ENCODE data around the gene FAM13B.
"Not testable (repeated sequence)": the region's sequence is repeated elsewhere in the genome, so short reads cannot be mapped to it uniquely, and the experiment has no call there.

Gene FAM13B

GRCh38 chr5:137994556-137994955 is 38.3 kb downstream of the FAM13B start:
- Histone ChIP-seq H3K4me3 (ENCODE audit: insufficient read depth, low read depth, low read length, poor library complexity, severe bottlenecking) (no peak overlapping the region), H3K4me1 (ENCODE audit: control insufficient read depth, insufficient read depth, low read length, poor library complexity, severe bottlenecking) (no peaks in the 10 kb centered on the region), H3K27me3 (replicated peaks; ENCODE audit: control insufficient read depth, insufficient read depth, low read length, poor library complexity, severe bottlenecking) (no peaks in the 10 kb centered on the region), H3K27ac (ENCODE audit: insufficient read depth, low read length, poor library complexity, severe bottlenecking) (no peak overlapping the region), H3K36me3 (ENCODE audit: control insufficient read depth, insufficient read depth, low read length) (peaks cover 4% of the 10 kb centered on the region), H3K9me3 (ENCODE audit: control insufficient read depth, low read length) (no peaks in the 10 kb centered on the region)
- DNase-seq = no peak

GRCh38 chr5:137989419-137989818 is 43.5 kb downstream of the FAM13B start:
- H3K4me1 ChIP-seq (ENCODE audit: control insufficient read depth, insufficient read depth, low read length, poor library complexity, severe bottlenecking) = no peaks in the 10 kb centered on the region
- H3K4me3 ChIP-seq (ENCODE audit: insufficient read depth, low read depth, low read length, poor library complexity, severe bottlenecking) = no peak overlapping the region
- no peak overlapping the region for H3K27ac ChIP-seq (ENCODE audit: insufficient read depth, low read length, poor library complexity, severe bottlenecking)
- H3K36me3 ChIP-seq (ENCODE audit: control insufficient read depth, insufficient read depth, low read length) = peaks cover 8% of the 10 kb centered on the region
- no peaks in the 10 kb centered on the region for H3K9me3 ChIP-seq (ENCODE audit: control insufficient read depth, low read length)
- no peak for DNase-seq
- H3K27me3 ChIP-seq (replicated peaks; ENCODE audit: control insufficient read depth, insufficient read depth, low read length, poor library complexity, severe bottlenecking) = no peaks in the 10 kb centered on the region

- no peaks in the 10 kb centered on the region for H3K9me3 ChIP-seq (ENCODE audit: control insufficient read depth, low read length)
- DNase-seq = no peak
- no peak overlapping the region for H3K27ac ChIP-seq (ENCODE audit: insufficient read depth, low read length, poor library complexity, severe bottlenecking)
- H3K4me3 ChIP-seq (ENCODE audit: insufficient read depth, low read depth, low read length, poor library complexity, severe bottlenecking) = no peak overlapping the region
- H3K27me3 ChIP-seq (replicated peaks; ENCODE audit: control insufficient read depth, insufficient read depth, low read length, poor library complexity, severe bottlenecking) = no peaks in the 10 kb centered on the region
- H3K4me1 ChIP-seq (ENCODE audit: control insufficient read depth, insufficient read depth, low read length, poor library complexity, severe bottlenecking) = no peaks in the 10 kb centered on the region
- peaks cover 12% of the 10 kb centered on the region for H3K36me3 ChIP-seq (ENCODE audit: control insufficient read depth, insufficient read depth, low read length)
Measured at GRCh38 chr5:137975208-137975607, 57.7 kb downstream of the FAM13B start.

GRCh38 chr5:137970384-137970783 is 62.5 kb downstream of the FAM13B start:
- not testable (repeated sequence) for H3K4me1 ChIP-seq (ENCODE audit: control insufficient read depth, insufficient read depth, low read length, poor library complexity, severe bottlenecking); DNase-seq; H3K27ac ChIP-seq (ENCODE audit: insufficient read depth, low read length, poor library complexity, severe bottlenecking); H3K27me3 ChIP-seq (replicated peaks; ENCODE audit: control insufficient read depth, insufficient read depth, low read length, poor library complexity, severe bottlenecking); H3K4me3 ChIP-seq (ENCODE audit: insufficient read depth, low read depth, low read length, poor library complexity, severe bottlenecking); H3K9me3 ChIP-seq (ENCODE audit: control insufficient read depth, low read length)
- H3K36me3 ChIP-seq (ENCODE audit: control insufficient read depth, insufficient read depth, low read length) = peaks cover 17% of the 10 kb centered on the region

GRCh38 chr5:137960819-137961218 is 72.1 kb downstream of the FAM13B start:
- Histone ChIP-seq H3K4me3 (ENCODE audit: insufficient read depth, low read depth, low read length, poor library complexity, severe bottlenecking) (no peak overlapping the region), H3K4me1 (ENCODE audit: control insufficient read depth, insufficient read depth, low read length, poor library complexity, severe bottlenecking) (no peaks in the 10 kb centered on the region), H3K36me3 (ENCODE audit: control insufficient read depth, insufficient read depth, low read length) (peaks cover 37% of the 10 kb centered on the region), H3K27me3 (replicated peaks; ENCODE audit: control insufficient read depth, insufficient read depth, low read length, poor library complexity, severe bottlenecking) (no peaks in the 10 kb centered on the region), H3K27ac (ENCODE audit: insufficient read depth, low read length, poor library complexity, severe bottlenecking) (no peak overlapping the region), H3K9me3 (ENCODE audit: control insufficient read depth, low read length) (no peaks in the 10 kb centered on the region)
- no peak for DNase-seq

- no peaks in the 10 kb centered on the region for H3K4me1 ChIP-seq (ENCODE audit: control insufficient read depth, insufficient read depth, low read length, poor library complexity, severe bottlenecking)
- H3K36me3 ChIP-seq (ENCODE audit: control insufficient read depth, insufficient read depth, low read length) = peaks cover 39% of the 10 kb centered on the region
- H3K27me3 ChIP-seq (replicated peaks; ENCODE audit: control insufficient read depth, insufficient read depth, low read length, poor library complexity, severe bottlenecking) = no peaks in the 10 kb centered on the region
- no peaks in the 10 kb centered on the region for H3K9me3 ChIP-seq (ENCODE audit: control insufficient read depth, low read length)
- H3K4me3 ChIP-seq (ENCODE audit: insufficient read depth, low read depth, low read length, poor library complexity, severe bottlenecking) = no peak overlapping the region
- H3K27ac ChIP-seq (ENCODE audit: insufficient read depth, low read length, poor library complexity, severe bottlenecking) = no peak overlapping the region
- no peak for DNase-seq
Measured at GRCh38 chr5:137960141-137960540, 72.7 kb downstream of the FAM13B start.

GRCh38 chr5:137959488-137959887 is 73.4 kb downstream of the FAM13B start:
- no peaks in the 10 kb centered on the region for H3K4me1 ChIP-seq (ENCODE audit: control insufficient read depth, insufficient read depth, low read length, poor library complexity, severe bottlenecking)
- no peak overlapping the region for H3K27ac ChIP-seq (ENCODE audit: insufficient read depth, low read length, poor library complexity, severe bottlenecking)
- no peaks in the 10 kb centered on the region for H3K27me3 ChIP-seq (replicated peaks; ENCODE audit: control insufficient read depth, insufficient read depth, low read length, poor library complexity, severe bottlenecking)
- no peaks in the 10 kb centered on the region for H3K9me3 ChIP-seq (ENCODE audit: control insufficient read depth, low read length)
- no peak overlapping the region for H3K4me3 ChIP-seq (ENCODE audit: insufficient read depth, low read depth, low read length, poor library complexity, severe bottlenecking)
- DNase-seq = no peak
- H3K36me3 ChIP-seq (ENCODE audit: control insufficient read depth, insufficient read depth, low read length) = peaks cover 39% of the 10 kb centered on the region

- no peak overlapping the region for H3K4me3 ChIP-seq (ENCODE audit: insufficient read depth, low read depth, low read length, poor library complexity, severe bottlenecking)
- DNase-seq = no peak
- no peaks in the 10 kb centered on the region for H3K9me3 ChIP-seq (ENCODE audit: control insufficient read depth, low read length)
- peaks cover 49% of the 10 kb centered on the region for H3K36me3 ChIP-seq (ENCODE audit: control insufficient read depth, insufficient read depth, low read length)
- H3K27ac ChIP-seq (ENCODE audit: insufficient read depth, low read length, poor library complexity, severe bottlenecking) = no peak overlapping the region
- no peaks in the 10 kb centered on the region for H3K27me3 ChIP-seq (replicated peaks; ENCODE audit: control insufficient read depth, insufficient read depth, low read length, poor library complexity, severe bottlenecking)
- no peaks in the 10 kb centered on the region for H3K4me1 ChIP-seq (ENCODE audit: control insufficient read depth, insufficient read depth, low read length, poor library complexity, severe bottlenecking)
Measured at GRCh38 chr5:137957948-137958347, 74.9 kb downstream of the FAM13B start.

- DNase-seq = no peak
- H3K9me3 ChIP-seq (ENCODE audit: control insufficient read depth, low read length) = no peaks in the 10 kb centered on the region
- H3K27me3 ChIP-seq (replicated peaks; ENCODE audit: control insufficient read depth, insufficient read depth, low read length, poor library complexity, severe bottlenecking) = no peaks in the 10 kb centered on the region
- H3K27ac ChIP-seq (ENCODE audit: insufficient read depth, low read length, poor library complexity, severe bottlenecking) = no peak overlapping the region
- H3K4me3 ChIP-seq (ENCODE audit: insufficient read depth, low read depth, low read length, poor library complexity, severe bottlenecking) = no peak overlapping the region
- no peaks in the 10 kb centered on the region for H3K4me1 ChIP-seq (ENCODE audit: control insufficient read depth, insufficient read depth, low read length, poor library complexity, severe bottlenecking)
- peaks cover 54% of the 10 kb centered on the region for H3K36me3 ChIP-seq (ENCODE audit: control insufficient read depth, insufficient read depth, low read length)
Measured at GRCh38 chr5:137954131-137954879, 78.6 kb downstream of the FAM13B start.

- H3K9me3 ChIP-seq (ENCODE audit: control insufficient read depth, low read length) = no peaks in the 10 kb centered on the region
- no peak overlapping the region for H3K27ac ChIP-seq (ENCODE audit: insufficient read depth, low read length, poor library complexity, severe bottlenecking)
- no peak for DNase-seq
- H3K36me3 ChIP-seq (ENCODE audit: control insufficient read depth, insufficient read depth, low read length) = peaks cover 94% of the 10 kb centered on the region
- no peaks in the 10 kb centered on the region for H3K27me3 ChIP-seq (replicated peaks; ENCODE audit: control insufficient read depth, insufficient read depth, low read length, poor library complexity, severe bottlenecking)
- H3K4me1 ChIP-seq (ENCODE audit: control insufficient read depth, insufficient read depth, low read length, poor library complexity, severe bottlenecking) = no peaks in the 10 kb centered on the region
- no peak overlapping the region for H3K4me3 ChIP-seq (ENCODE audit: insufficient read depth, low read depth, low read length, poor library complexity, severe bottlenecking)
Measured at GRCh38 chr5:137945825-137946224, 87.1 kb downstream of the FAM13B start.

All from effector memory CD4-positive, alpha-beta T cell (primary cell).